Measurements from ENCODE around the gene SPOCK1.
"Not testable (repeated sequence)": the region's sequence is repeated elsewhere in the genome, so short reads cannot be mapped to it uniquely, and the experiment has no call there.

The SPOCK1 gene

DNA sequence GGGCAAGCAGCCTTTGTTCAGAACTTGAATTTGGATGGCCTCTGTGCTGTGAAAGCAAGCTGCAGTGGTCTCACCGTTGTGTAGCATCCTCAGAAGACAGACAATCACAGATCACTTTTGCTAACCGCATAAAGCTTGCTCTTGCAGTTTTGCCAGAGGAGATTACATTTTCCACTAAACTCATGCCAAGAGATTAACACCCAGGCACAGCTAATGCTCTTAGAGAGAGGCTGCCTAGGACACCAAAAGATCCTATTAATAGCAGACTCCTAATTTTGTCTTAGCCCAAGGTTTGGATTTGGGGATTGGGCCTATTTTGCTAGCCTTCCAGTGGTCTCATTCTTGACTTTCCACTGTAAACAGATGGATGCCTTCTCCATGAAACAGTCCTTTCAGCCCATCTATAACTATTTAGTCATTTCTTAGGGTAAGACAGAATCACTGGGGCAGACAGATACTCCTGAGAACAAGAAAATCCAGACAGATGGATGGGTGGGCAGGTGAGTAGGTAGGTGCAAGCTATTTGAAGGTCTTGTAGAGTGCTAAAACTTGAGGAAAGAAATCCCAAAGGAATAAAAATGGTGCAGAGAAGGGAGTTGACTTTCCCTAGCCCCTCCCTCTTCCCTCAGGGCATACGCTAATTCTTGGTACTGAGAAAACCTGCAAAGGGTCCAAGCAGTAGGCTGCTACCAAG lies 506.2 kb downstream of the SPOCK1 start:
- Mint-ChIP-seq H3K36me3 (ENCODE audit: low read depth) (no peaks in the 10 kb centered on the region), H3K27me3 (ENCODE audit: low read depth) (no peaks in the 10 kb centered on the region), H3K9me3 (no peaks in the 10 kb centered on the region), H3K4me1 (ENCODE audit: low read depth) (no peaks in the 10 kb centered on the region), H3K27ac (no peak overlapping the region), H3K4me3 (no peak overlapping the region)
- DNase-seq (ENCODE audit: low spot score), result no peak

GRCh38 chr5:136985785-136986475 lies 513.2 kb downstream of the SPOCK1 start:
- H3K4me1 Mint-ChIP-seq (ENCODE audit: low read depth), result no peaks in the 10 kb centered on the region
- no peaks in the 10 kb centered on the region for H3K9me3 Mint-ChIP-seq
- no peak for DNase-seq (ENCODE audit: low spot score)
- H3K4me3 Mint-ChIP-seq, result no peak overlapping the region
- H3K27ac Mint-ChIP-seq, result no peak overlapping the region
- no peaks in the 10 kb centered on the region for H3K36me3 Mint-ChIP-seq (ENCODE audit: low read depth)
- H3K27me3 Mint-ChIP-seq (ENCODE audit: low read depth), result no peaks in the 10 kb centered on the region

DNA sequence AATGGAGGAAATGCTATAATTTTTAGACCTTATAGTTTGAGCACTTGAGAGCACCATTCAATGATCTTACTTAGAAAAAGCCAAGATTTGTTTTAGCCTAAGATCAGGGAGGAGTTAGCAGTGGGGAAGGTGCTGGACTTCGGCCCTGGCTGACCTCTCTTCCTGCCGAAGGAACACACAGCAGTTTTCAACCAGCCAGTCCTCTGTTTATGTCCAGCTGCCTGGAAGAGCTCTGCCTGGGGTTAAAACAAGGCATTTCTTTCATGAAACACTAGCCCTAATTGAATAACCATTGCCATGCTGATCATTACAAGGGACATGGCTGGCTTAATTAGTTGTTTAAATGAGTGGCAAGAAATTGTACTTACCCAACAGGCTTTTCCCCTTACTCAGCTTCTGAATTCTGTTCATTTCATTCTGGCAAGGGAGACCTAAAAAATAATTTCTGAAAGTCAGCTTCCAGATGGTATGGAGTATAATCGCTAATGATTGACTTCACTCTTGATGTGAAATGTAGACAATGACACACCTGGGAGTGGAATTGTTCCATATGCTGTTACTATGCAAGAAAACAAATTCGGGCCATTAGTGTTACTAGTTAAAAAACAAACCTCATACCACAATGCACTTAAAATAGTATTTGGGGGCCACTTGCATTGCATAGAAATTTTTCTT lies 514.2 kb downstream of the SPOCK1 start:
- H3K27me3 Mint-ChIP-seq (ENCODE audit: low read depth), result no peaks in the 10 kb centered on the region
- no peaks in the 10 kb centered on the region for H3K9me3 Mint-ChIP-seq
- H3K4me3 Mint-ChIP-seq, result no peak overlapping the region
- no peak for DNase-seq (ENCODE audit: low spot score)
- no peak overlapping the region for H3K27ac Mint-ChIP-seq
- H3K4me1 Mint-ChIP-seq (ENCODE audit: low read depth), result no peaks in the 10 kb centered on the region
- H3K36me3 Mint-ChIP-seq (ENCODE audit: low read depth), result no peaks in the 10 kb centered on the region

GRCh38 chr5:136981936-136982335 lies 517.2 kb downstream of the SPOCK1 start:
- Mint-ChIP-seq H3K4me1 (ENCODE audit: low read depth) (no peaks in the 10 kb centered on the region), H3K36me3 (ENCODE audit: low read depth) (no peaks in the 10 kb centered on the region), H3K27me3 (ENCODE audit: low read depth) (no peaks in the 10 kb centered on the region), H3K27ac (no peak overlapping the region), H3K9me3 (no peaks in the 10 kb centered on the region), H3K4me3 (no peak overlapping the region)
- DNase-seq (ENCODE audit: low spot score), result no peak

GRCh38 chr5:136979131-136979530 lies 520.0 kb downstream of the SPOCK1 start:
- H3K4me1 Mint-ChIP-seq (ENCODE audit: low read depth), result no peaks in the 10 kb centered on the region
- DNase-seq (ENCODE audit: low spot score), result no peak
- no peak overlapping the region for H3K4me3 Mint-ChIP-seq
- no peaks in the 10 kb centered on the region for H3K27me3 Mint-ChIP-seq (ENCODE audit: low read depth)
- no peaks in the 10 kb centered on the region for H3K36me3 Mint-ChIP-seq (ENCODE audit: low read depth)
- no peak overlapping the region for H3K27ac Mint-ChIP-seq
- H3K9me3 Mint-ChIP-seq, result peaks cover 3% of the 10 kb centered on the region

- no peaks in the 10 kb centered on the region for H3K4me1 Mint-ChIP-seq (ENCODE audit: low read depth)
- DNase-seq (ENCODE audit: low spot score), result no peak
- no peak overlapping the region for H3K4me3 Mint-ChIP-seq
- no peak overlapping the region for H3K27ac Mint-ChIP-seq
- no peaks in the 10 kb centered on the region for H3K9me3 Mint-ChIP-seq
- no peaks in the 10 kb centered on the region for H3K27me3 Mint-ChIP-seq (ENCODE audit: low read depth)
- H3K36me3 Mint-ChIP-seq (ENCODE audit: low read depth), result no peaks in the 10 kb centered on the region
Measured at GRCh38 chr5:136963504-136963903, 535.6 kb downstream of the SPOCK1 start.

DNA sequence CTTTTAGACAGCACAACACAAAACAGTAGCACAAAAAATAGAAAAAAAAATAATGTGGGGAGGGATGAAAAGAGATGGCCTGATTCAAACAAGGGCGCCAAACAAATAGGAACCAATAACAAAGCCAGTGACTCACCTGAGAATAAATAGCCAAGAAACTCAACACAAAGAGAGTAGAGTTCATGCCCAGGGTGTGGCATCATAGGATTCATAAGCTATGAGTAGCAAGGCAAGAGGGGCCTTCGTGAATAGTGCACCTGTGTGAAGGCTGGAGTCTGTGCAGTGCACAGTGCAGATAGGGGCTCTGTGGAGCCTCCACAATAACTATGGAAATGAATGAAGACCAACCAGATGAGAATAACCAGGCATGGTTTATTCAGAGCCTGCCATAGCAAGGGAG lies 541.7 kb downstream of the SPOCK1 start:
- H3K4me1 Mint-ChIP-seq (ENCODE audit: low read depth), result no peaks in the 10 kb centered on the region
- no peak overlapping the region for H3K27ac Mint-ChIP-seq

GRCh38 chr5:136954142-136954541 lies 545.0 kb downstream of the SPOCK1 start:
- not testable (repeated sequence) for H3K4me1 Mint-ChIP-seq (ENCODE audit: low read depth); H3K27me3 Mint-ChIP-seq (ENCODE audit: low read depth); DNase-seq (ENCODE audit: low spot score); H3K4me3 Mint-ChIP-seq; H3K36me3 Mint-ChIP-seq (ENCODE audit: low read depth); H3K27ac Mint-ChIP-seq
- peaks cover 12% of the 10 kb centered on the region for H3K9me3 Mint-ChIP-seq

More for the DNA sequence above, 541.7 kb downstream of the SPOCK1 start:
- no peak for DNase-seq (ENCODE audit: low spot score)
- no peaks in the 10 kb centered on the region for H3K27me3 Mint-ChIP-seq (ENCODE audit: low read depth)
- H3K4me3 Mint-ChIP-seq, result no peak overlapping the region
- H3K36me3 Mint-ChIP-seq (ENCODE audit: low read depth), result no peaks in the 10 kb centered on the region
- H3K9me3 Mint-ChIP-seq, result peaks cover 4% of the 10 kb centered on the region

DNA sequence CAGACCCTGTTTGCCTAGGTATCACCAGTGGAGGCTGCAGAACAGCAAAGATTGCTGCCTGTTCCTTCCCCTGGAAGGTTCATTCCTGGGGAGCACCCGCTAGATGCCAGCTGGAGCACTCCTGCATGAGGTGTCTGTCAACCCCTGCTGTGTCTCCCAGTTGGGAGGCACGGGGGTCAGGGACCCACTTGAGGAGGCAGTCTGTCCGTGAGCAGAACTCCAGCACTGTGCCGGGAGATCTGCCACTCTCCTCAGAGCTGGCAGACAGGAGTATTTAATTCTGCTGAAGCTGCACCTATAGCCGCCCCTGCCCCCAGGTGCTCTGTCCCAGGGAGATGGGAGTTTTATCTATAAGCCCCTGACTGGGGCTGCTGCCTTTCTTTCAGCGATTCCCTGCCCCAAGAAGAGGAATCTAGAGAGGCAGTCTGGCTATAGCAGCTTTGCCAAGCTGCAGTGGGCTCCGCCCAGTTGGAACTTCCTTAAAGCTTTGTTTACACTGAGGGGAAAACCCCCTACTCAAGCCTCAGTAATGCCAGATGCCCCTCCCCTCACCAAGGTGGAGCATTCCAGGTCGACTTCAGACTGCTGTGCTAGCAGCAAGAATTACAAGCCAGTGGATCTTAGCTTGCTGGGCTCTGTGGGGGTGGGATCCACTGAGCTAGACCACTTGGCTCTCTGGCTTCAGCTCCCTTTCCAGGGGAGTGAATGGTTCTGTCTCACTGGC lies 545.6 kb downstream of the SPOCK1 start:
- peaks cover 18% of the 10 kb centered on the region for H3K9me3 Mint-ChIP-seq
- H3K4me3 Mint-ChIP-seq; DNase-seq (ENCODE audit: low spot score); H3K27me3 Mint-ChIP-seq (ENCODE audit: low read depth); H3K4me1 Mint-ChIP-seq (ENCODE audit: low read depth); H3K27ac Mint-ChIP-seq; H3K36me3 Mint-ChIP-seq (ENCODE audit: low read depth): not testable (repeated sequence)

DNA sequence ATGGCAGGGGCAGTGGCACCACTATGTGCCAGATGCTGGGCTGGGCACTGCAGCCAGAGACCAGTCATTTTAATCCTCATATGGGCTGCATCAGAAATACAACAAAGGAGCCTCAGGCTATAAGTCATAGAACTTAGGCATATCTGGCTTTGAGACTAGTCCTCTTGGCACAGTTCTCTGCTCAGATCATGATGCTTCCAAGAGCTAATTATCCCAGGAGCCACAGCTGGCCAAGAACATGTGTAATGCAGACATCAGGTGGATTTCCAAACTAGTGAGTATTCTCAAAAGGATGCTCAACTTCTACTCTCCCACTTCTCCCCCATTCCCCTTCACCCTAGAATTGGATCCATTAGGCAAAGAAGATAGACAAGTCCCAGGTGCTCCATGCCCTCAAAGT lies 571.6 kb downstream of the SPOCK1 start:
- DNase-seq (ENCODE audit: low spot score), result no peak
- H3K36me3 Mint-ChIP-seq (ENCODE audit: low read depth), result no peaks in the 10 kb centered on the region
- no peak overlapping the region for H3K4me3 Mint-ChIP-seq
- H3K9me3 Mint-ChIP-seq, result peaks cover 24% of the 10 kb centered on the region
- H3K4me1 Mint-ChIP-seq (ENCODE audit: low read depth), result no peaks in the 10 kb centered on the region
- no peak overlapping the region for H3K27ac Mint-ChIP-seq
- H3K27me3 Mint-ChIP-seq (ENCODE audit: low read depth), result no peaks in the 10 kb centered on the region

GRCh38 chr5:136926073-136926472 lies 573.1 kb downstream of the SPOCK1 start:
- no peaks in the 10 kb centered on the region for H3K27me3 Mint-ChIP-seq (ENCODE audit: low read depth)
- no peak overlapping the region for H3K27ac Mint-ChIP-seq
- H3K9me3 Mint-ChIP-seq, result peaks cover 17% of the 10 kb centered on the region
- DNase-seq (ENCODE audit: low spot score), result no peak
- no peak overlapping the region for H3K4me3 Mint-ChIP-seq
- H3K4me1 Mint-ChIP-seq (ENCODE audit: low read depth), result no peaks in the 10 kb centered on the region
- H3K36me3 Mint-ChIP-seq (ENCODE audit: low read depth), result no peaks in the 10 kb centered on the region

Data from T-helper 2 cell treated with Interferon-gamma antibody and Interleukin-4, amounts not matched to agents 5 μg/mL and 100 μg/mL, for 36 hours (primary cell).